ENCODE data around the gene KLK14.

Gene KLK14

GRCh38 chr19:51083181-51083580, 494 bp upstream of the KLK14 start:
- no peak for DNase-seq

DNA sequence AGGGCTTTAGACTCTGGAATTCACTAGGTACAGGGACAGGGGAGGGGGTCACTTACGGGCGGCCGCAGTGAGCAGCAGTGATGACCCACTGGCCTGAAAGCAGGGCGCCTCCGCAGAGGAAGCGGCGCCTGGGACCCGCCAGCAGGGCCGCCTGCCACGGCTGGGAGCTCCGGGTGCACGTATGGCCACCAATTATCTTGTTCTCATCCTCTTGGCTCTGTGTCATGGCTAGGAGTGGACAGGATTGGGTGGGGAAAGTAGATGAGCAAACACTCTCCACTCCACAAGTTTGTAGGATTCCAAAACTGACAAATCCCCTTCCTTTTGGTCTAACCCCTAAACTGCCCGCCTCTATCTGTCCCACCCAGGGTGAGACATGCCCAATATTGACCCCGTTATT, 1.2 kb downstream of the KLK14 start:
- no peak for DNase-seq

- DNase-seq = no peak
Measured at GRCh38 chr19:51079481-51080110, 3.1 kb downstream of the KLK14 start.

DNA sequence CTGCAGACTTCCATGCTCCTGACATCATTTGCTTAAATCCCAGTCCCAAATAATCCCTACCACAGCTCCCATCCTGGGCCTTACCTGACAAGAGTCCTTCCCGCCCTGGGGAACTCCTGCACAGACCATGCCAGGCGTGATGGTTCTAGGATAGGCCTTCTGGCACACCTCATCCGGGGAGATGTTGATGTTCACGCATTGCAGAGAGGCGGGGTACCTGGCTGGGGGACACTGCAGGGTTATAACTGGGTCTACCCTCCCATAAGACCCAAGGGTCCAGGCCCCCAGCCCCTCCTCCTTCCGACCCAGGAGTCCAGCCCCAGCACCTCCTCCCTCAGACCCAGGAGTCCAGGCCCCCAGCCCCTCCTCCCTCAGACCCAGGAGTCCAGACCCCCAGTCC, 4.0 kb downstream of the KLK14 start:
- no peak for DNase-seq

- DNase-seq = no peak
Measured at GRCh38 chr19:51078104-51078503, 4.6 kb downstream of the KLK14 start.

DNA sequence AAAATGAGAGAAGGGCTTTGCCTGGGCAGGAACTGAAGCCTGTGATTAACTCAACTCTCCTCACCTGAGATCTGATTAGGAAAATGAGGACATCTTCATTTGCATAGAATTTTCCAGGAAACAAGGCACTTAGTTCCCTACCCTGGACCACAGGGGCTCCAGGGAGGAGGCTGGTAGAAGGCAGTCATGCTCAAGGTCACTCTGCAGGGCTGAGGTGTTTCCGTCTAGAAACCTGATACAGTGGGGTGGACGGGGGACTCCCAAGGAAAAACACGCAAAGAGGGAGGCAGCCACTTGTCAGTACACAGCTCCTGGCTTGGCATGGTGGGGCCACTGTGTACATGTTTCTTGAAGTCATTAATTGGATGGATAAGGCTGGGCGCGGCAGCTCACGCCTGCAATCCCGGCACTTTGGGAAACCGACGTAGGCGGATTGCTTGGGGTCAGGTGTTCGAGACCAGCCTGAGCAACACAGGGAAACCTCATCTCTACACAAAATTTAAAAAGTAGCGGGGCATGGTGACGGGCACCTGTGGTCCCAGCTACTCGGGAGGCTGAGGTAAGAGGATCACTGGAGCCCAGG, 6.0 kb downstream of the KLK14 start:
- no peak for DNase-seq

GRCh38 chr19:51075998-51076397, 6.7 kb downstream of the KLK14 start:
- DNase-seq = no peak

DNA sequence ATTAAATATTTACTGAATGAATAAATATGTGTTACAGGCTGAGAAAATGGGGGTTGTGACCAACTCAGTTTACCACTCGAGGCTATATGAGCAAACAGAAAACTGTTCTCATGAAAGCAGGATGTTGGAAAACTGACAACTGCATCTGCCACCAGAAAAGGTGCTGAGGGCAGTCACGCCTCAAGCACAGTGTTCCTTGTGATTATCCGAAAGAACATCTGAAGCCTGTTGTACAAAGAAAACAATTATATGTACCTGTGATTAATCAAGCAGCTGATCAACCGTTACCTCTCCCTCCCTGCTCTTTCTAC, 11.6 kb downstream of the KLK14 start:
- DNase-seq = no peak

GRCh38 chr19:51070334-51071094, 12.2 kb downstream of the KLK14 start:
- DNase-seq = no peak

DNA sequence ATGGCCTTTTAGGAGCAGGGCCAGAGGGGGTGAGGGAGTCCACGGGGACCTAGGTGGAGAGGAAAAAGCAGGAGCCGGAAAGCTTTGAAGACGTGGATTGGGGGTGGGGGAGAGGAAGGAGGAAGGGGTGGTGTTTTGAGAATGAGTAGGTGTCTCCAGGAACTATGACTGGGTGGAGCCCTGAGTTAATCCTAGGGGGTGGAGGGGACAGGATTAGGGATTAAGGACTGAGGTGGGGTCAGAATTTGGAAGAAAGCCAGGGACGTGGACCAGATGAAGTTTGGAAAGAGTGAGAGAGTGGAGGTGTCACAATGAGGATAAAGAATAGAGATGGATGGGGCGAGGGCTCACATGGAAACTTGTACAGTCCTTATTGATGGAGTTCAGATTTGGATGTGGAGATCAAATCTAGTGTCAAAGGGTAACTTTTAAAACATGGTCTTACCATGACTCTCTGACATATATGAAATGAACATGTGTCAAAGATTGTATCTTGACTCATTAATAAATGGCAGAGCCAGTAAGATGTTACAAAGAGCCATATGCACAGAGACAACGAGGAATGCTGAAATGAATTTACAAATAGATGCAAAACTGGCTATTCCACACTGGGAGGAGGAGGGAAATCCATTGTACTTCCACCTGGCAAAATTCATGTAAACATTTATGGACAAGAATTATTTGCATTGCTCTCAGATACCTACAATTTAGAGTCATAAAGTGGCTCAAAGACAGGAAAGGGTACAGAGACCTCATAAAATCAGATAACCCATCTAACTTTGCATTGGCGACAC, 16.1 kb downstream of the KLK14 start:
- DNase-seq = no peak

DNA sequence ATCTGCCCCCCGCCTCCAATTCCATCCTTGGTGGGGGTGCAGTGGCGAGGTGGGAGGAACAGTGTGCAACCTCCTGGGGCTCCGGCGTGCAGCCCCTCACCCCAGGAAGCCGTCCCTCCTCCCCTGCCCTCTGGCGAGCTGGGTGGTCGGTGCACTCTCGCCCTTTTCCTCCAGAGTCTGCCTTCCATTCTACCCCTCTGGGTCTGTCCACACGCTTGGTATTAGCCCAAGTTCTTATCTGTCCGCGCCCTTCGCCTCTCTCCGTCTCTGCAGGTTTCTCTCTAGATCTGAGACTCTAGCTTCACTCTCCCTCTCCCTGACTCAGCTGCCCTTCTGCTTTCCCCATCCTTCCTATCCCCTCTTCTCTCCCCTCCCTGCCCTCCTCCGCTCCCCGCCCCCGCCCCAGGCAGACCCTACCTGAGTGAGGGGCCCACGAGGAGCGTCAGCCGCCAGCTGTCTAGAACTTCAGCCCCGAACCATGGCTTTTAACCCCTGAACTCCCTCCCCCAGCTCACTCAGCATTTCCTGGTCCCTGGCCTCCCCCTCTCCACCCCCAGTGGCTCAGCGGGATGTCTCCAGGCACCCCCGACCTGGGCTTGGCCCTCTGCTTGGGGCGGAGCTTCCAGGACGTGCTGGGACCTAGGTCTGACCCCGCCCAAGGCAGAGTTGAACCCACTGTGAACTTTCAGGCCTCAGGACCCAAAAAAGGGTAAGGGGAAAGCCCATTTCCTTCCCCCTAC, 17.3 kb downstream of the KLK14 start:
- peak; percentile 11 for DNase-seq

DNA sequence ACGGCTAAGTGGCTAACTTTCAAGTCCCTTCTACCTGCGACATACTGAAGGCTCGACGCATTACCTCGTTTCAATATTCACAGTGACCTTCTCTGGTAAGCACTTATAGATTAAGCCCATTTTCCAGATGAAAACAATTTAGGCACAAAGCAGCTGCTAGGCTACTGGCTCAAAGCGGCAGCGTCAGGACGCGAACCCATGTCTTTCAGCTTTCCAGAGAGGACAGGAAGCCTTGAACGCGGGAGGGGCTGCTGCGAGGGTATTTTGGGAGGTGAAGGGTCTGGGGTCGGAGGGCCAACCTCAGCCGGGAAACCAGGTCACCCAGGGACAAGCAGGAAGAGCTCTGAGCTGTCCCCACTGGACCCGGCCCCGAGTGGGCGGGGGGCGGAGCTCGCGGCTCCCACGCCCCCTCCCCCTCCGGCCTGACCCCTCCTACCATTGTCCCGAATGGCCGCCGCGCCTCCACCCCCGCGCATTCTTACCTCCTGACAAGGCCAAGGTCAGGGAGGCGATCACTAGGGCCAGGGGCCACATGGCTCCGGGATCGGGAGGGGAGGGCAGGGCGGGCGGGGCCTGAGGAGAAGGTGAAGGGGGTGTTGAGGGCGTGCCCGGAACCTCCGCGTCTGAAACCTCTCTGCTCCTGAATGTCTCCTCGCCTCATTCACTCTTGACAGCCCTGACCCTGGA, 18.0 kb downstream of the KLK14 start, which contains the start of gene KLK13:
Gene KLK13, minus strand, starts transcription at position 559 of the 687 bp plus-strand sequence. Its CDS starts 25 bp downstream, at position 534.
- DNase-seq = peak; percentile 15

DNA sequence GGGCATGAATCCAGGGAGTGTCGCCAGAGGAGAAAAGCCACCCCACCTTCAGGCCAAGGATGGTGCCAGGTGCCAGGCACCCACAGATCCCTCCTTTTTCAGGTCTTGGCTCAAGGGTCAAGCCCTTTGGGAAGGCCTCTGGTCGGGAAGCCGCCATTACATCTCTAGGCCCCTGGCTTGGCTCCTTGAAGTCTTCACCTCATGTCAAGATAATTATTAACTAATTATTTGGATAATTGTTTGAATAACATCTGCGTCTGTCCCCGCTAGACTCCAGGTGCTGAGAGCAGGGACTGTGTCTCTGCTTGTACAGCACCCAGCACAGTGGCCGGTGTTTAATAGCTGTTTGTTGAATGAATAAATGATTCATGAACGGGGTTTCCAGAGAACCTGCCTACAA, 19.0 kb downstream of the KLK14 start:
- no peak for DNase-seq

- DNase-seq = no peak
Measured at GRCh38 chr19:51060973-51061372, 21.7 kb downstream of the KLK14 start.

DNA sequence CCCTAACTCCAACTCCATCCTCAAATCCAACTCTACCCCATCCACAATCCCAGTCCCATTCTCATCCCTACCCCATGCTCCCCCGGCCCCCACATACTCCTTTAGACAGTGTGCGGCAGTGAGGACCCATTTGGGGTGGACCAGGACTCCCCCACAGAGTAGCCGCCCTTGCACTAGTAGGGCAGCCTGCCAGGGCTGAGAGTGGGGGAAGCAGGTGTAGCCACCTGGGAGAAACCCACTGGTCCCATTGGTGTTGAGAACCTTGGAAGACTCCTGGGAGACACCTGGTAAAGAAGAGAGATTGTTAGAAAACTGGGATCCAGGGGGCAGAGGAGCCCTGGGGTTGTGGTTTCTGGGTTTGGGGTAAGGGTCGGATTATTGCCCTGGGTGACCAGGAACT, 22.4 kb downstream of the KLK14 start:
- no peak for DNase-seq

DNA sequence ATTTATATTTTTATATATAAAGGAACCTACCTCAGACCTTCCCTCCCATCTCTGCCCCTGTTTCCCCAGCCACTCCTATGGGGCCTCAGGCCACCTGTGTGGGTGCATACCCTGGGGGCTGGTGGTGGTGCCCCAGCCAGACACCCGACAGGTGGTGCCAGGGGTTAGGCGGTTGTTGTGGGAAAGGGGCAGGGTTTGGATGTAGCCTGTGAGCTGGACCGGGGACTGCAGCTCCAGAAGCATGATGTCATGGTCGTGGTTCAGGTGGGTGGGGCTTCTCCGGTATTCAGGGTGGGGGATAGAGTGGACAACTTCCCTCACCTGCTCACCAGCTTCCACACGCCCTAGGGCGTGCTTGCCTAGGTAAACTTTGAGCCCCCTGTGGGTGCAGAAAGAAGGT, 23.0 kb downstream of the KLK14 start:
- no peak for DNase-seq

DNA sequence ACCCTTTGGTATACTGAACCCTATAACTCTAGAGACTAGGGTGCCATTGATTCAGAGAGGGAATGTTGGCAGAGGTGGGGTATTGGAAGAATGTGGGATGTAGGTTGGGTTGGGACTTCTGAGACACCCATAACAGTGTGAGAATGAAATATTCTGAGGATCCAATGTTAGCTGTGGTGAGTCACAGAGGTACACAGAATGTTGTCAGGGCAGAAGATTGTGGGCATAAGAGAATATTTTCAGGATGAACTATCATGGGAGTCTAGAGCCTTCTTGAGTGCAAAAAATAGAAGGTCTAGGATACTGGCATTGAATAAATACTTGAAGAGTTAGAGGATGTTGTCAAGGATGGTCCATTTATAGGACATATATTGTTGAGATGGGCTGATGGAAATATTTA, 26.8 kb downstream of the KLK14 start:
- no peak for DNase-seq

- DNase-seq = no peak
Measured at GRCh38 chr19:51047031-51047335, 35.7 kb downstream of the KLK14 start.

- no peak for DNase-seq
Measured at GRCh38 chr19:51044327-51044726, 38.4 kb downstream of the KLK14 start.

DNA sequence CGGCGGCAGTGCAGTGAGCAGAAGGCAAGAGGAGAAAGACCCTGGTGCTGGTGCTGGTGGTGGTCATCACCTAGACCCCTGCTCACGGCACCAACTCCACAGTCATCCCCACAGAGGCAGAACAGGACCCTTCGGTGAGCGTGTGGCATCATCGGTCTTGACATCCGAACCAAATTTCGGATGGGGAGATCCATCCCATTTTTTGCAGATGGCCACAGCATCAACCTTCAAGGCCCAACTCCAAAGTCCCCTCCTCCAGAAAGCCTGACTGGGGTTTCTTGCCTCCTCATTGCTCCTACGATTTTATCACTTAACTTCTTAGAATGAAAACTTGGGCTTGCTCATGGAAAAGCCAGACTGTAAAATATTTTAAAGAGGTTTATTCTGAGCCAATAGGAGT, 39.2 kb downstream of the KLK14 start:
- no peak for DNase-seq

- no peak for DNase-seq
Measured at GRCh38 chr19:51040151-51040550, 42.5 kb downstream of the KLK14 start.

GRCh38 chr19:51036519-51036918, 46.2 kb downstream of the KLK14 start:
- DNase-seq = no peak

DNA sequence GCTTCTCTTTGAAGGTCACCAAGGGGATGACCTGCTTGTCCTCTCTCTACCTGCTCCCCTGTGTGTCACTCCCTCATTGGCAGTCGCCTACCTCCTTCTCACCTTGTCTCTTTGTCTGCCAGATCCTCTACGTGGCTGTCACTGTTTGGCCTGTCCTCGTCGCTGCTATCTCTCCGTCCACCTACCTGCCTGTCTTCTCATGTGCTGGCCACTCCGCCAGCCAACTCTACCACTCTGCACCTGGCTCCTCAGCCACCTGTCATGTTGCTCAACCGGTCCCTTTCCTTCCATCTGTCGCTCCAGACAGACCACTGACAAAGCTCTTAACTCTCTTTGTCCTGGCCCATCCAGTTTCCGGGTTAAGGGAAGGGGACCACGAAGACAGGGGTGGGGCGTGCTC, 48.0 kb downstream of the KLK14 start, which contains the start of gene KLK12:
Gene KLK12, minus strand, starts transcription at position 299 of the 400 bp plus-strand sequence. CDS start 381 bp downstream, outside the sequence.
- no peak for DNase-seq

All from hematopoietic multipotent progenitor cell treated with erythropoietin and hydrocortisone succinate and interleukin-3 and kit ligand, for 4 days (in vitro differentiated cells).